ENCODE measurements around the gene LHPP. TPM values are rescaled to one million over a fixed set of nuclear protein-coding genes. Genes with fewer than 3 reads are reported as not detected.

The LHPP gene
- total RNA-seq: 7.6 TPM
- long read RNA-seq, transcript LHPP-202 (7 exons, 1,622 nt): major isoform, 5 of 19 reads
- long read RNA-seq, partial matches to known transcripts: 5 of 19 reads
- long read RNA-seq, other reads (novel, unspliced or antisense): 6 of 19 reads

GRCh38 chr10:124461642-124462347 lies at the start of gene LHPP:
Gene LHPP (plus strand): TSS chr10:124461823. CDS start chr10:124461863, 40 bp downstream.
- H3K27me3 ChIP-seq (ENCODE audit: low read depth): peaks cover under 1% of the 10 kb centered on the region
- DNase-seq: peak; percentile 86
- peak within 1 kb of the TSS; percentile 82 for H3K4me3 ChIP-seq
- H3K27ac ChIP-seq (replicated peaks): peak within 1 kb of the TSS; percentile 95
- H3K9me3 ChIP-seq (replicated peaks): no peaks in the 10 kb centered on the region
- no peaks in the 10 kb centered on the region for H3K36me3 ChIP-seq
- peaks cover 30% of the 10 kb centered on the region for H3K4me1 ChIP-seq
- peak; percentile 76 for TF ChIP-seq CTCF (IDR thresholded peaks at IDR 0.05; ENCODE audit: borderline replicate concordance)
- intact Hi-C loops (cut with micrococcal nuclease): no loop called here

- Histone ChIP-seq H3K36me3 (peaks cover 29% of the 10 kb centered on the region), H3K4me3 (no peak overlapping the region), H3K27ac (replicated peaks) (no peak overlapping the region), H3K27me3 (ENCODE audit: low read depth) (no peaks in the 10 kb centered on the region), H3K4me1 (peaks cover 45% of the 10 kb centered on the region), H3K9me3 (replicated peaks) (no peaks in the 10 kb centered on the region)
- no peak for DNase-seq
- no peak for TF ChIP-seq CTCF (IDR thresholded peaks at IDR 0.05; ENCODE audit: borderline replicate concordance)
- intact Hi-C loops (cut with micrococcal nuclease): no loop called here
These were observed 47.5 kb upstream of the LHPP start for GRCh38 chr10:124414076-124414475.

- Histone ChIP-seq H3K36me3 (peaks cover 20% of the 10 kb centered on the region), H3K27me3 (ENCODE audit: low read depth) (peaks cover 2% of the 10 kb centered on the region), H3K4me1 (peaks cover 49% of the 10 kb centered on the region), H3K4me3 (no peak overlapping the region), H3K27ac (replicated peaks) (no peak overlapping the region), H3K9me3 (replicated peaks) (no peaks in the 10 kb centered on the region)
- no peak for DNase-seq
- intact Hi-C loops (cut with micrococcal nuclease): no loop called here
- TF ChIP-seq CTCF (IDR thresholded peaks at IDR 0.05; ENCODE audit: borderline replicate concordance): no peak
These were observed 46.4 kb upstream of the LHPP start for GRCh38 chr10:124415210-124415609.

- peaks cover 5% of the 10 kb centered on the region for H3K36me3 ChIP-seq
- peak overlapping the region; percentile 99 for H3K4me3 ChIP-seq
- peaks cover 15% of the 10 kb centered on the region for H3K27me3 ChIP-seq (ENCODE audit: low read depth)
- no peaks in the 10 kb centered on the region for H3K9me3 ChIP-seq (replicated peaks)
- intact Hi-C loops (cut with micrococcal nuclease): no loop called here
- no peak for DNase-seq
- TF ChIP-seq CTCF (IDR thresholded peaks at IDR 0.05; ENCODE audit: borderline replicate concordance): no peak
- H3K4me1 ChIP-seq: peaks cover 49% of the 10 kb centered on the region
- no peak overlapping the region for H3K27ac ChIP-seq (replicated peaks)
These were observed 44.9 kb upstream of the LHPP start for GRCh38 chr10:124416733-124417132.

GRCh38 chr10:124417895-124418725 lies 43.5 kb upstream of the LHPP start:
- H3K9me3 ChIP-seq (replicated peaks): no peaks in the 10 kb centered on the region
- H3K27me3 ChIP-seq (ENCODE audit: low read depth): peaks cover 29% of the 10 kb centered on the region
- no peaks in the 10 kb centered on the region for H3K36me3 ChIP-seq
- peak overlapping the region; percentile 94 for H3K27ac ChIP-seq (replicated peaks)
- peaks cover 49% of the 10 kb centered on the region for H3K4me1 ChIP-seq
- TF ChIP-seq CTCF (IDR thresholded peaks at IDR 0.05; ENCODE audit: borderline replicate concordance): no peak
- intact Hi-C loops (cut with micrococcal nuclease): no loop called here
- peak; percentile 55 for DNase-seq
- H3K4me3 ChIP-seq: peak overlapping the region; percentile 99
